Body of pancreas (tissue), 4 donors: ENCODE measurements around the gene EMID1.

ENCODE experiments used
- POLR2A ChIP-seq, 3 donors: fragments of 450-650 bp; IDR thresholded peaks; one replicate each; pipeline ENCODE4 v1.6.1; 2016; ENCODE audit warnings: antibody characterized with exemption in 3 of 3, mild to moderate bottlenecking in 2 of 3
- TF ChIP-seq, protein P1 (sequence below), 7 experiments: fragments of 450-650 bp in 4 of 7; fragments of 200-600 bp in 3 of 7; sonication (generic) in 3 of 7; IDR thresholded peaks; one replicate each; pipeline ENCODE4 v1.5.1; 2016 to 2019; ENCODE audit warnings: antibody characterized with exemption in 7 of 7

DNA sequence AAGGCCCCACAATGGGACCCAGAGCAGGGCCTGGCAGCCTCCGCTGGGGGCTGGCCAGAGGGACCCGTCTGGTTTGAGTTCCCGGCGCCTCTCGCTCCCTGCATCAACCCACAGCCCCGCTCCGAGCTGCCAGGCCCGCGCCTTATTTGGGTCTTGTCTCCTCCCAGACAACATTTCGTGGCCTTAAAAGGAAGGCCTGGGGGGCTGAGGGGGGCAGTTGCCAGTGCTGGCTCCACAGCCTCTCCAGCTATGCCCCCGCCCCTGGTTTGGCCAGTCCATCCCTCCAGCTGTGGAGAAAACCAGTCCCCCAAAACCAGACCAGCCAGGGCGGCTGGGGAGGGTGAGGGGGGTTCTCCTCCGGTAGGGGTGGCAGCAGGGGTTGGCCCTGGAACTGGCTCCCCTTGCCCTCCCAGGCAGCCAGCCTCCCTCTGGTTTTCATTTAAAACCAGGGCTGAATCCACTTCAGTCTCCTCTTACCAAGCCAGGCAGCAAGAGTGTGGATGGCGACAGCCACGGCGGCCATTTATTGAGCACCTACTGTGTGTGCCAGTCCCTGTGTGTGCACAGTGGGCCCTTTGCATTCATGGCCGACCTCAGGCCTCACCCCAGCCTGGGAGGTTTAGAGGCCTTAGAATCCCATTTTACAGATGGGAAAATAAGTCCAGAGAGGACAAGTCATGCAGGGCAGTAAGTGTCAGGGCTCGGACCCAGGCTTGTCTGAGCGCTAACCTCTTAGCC is 18.6 kb downstream of the EMID1 start:
- TF ChIP-seq, protein P1, sequence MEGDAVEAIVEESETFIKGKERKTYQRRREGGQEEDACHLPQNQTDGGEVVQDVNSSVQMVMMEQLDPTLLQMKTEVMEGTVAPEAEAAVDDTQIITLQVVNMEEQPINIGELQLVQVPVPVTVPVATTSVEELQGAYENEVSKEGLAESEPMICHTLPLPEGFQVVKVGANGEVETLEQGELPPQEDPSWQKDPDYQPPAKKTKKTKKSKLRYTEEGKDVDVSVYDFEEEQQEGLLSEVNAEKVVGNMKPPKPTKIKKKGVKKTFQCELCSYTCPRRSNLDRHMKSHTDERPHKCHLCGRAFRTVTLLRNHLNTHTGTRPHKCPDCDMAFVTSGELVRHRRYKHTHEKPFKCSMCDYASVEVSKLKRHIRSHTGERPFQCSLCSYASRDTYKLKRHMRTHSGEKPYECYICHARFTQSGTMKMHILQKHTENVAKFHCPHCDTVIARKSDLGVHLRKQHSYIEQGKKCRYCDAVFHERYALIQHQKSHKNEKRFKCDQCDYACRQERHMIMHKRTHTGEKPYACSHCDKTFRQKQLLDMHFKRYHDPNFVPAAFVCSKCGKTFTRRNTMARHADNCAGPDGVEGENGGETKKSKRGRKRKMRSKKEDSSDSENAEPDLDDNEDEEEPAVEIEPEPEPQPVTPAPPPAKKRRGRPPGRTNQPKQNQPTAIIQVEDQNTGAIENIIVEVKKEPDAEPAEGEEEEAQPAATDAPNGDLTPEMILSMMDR (IDR thresholded peaks at IDR 0.05) = no peak
- TF ChIP-seq POLR2A (IDR thresholded peaks at IDR 0.05) = no peak
